NCI-H1105 treated with DMSO at 0.1 percent for 48 hours (cell line): ENCODE results near the gene CTNNA3.
"Not testable (repeated sequence)": the region's sequence is repeated elsewhere in the genome, so short reads cannot be mapped to it uniquely, and the experiment has no call there.

Source experiments
- DNase-seq: peaks from one replicate; lab custom pipeline; 2025; lab: John Stamatoyannopoulos, UW

CTNNA3 gene

GRCh38 chr10:67696029-67696428, at the start of gene CTNNA3:
CTNNA3 (minus strand) TSS chr10:67696195.
- no peak for DNase-seq

- no peak for DNase-seq
Observed at GRCh38 chr10:67735430-67735829, 39.4 kb upstream of the CTNNA3 start.

DNA sequence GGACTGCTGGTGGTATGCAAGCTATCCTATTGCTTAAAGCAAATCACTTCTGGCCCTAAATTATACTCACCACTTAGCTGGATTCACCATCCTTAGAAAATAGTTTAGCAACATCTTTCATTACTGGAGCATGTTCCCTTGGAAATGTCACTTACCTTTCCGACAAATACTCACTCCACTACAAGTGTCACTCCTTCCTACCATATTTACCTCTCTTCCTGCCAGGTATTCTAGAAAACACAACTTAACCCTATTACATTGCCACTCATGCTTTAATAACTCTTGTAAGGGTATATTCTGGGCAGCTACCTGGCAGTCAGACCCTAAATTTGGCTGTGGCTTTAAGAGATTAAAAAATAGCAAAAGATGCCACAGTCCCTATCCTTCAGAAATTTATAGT, 37.5 kb upstream of the CTNNA3 start:
- no peak for DNase-seq

DNA sequence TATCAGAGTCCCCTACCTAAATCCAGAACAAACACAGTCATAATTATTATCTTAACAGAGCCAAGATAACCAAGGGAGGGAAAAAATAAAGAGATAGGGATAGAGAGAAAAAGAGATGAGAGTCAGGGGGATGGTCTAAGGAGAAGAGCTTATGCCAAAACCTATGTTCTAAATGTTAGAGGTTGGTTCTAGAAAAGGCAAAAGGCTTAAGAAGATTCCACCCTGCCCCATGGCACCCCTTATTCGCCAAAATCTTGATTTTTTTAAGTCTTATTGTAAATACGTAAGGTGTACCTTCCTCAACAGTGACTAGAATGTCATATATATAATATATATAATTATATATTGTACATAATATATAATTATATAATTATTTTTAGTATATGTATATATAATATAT, 29.6 kb upstream of the CTNNA3 start:
- no peak for DNase-seq

GRCh38 chr10:67723601-67724000, 27.6 kb upstream of the CTNNA3 start:
- DNase-seq, result no peak

DNA sequence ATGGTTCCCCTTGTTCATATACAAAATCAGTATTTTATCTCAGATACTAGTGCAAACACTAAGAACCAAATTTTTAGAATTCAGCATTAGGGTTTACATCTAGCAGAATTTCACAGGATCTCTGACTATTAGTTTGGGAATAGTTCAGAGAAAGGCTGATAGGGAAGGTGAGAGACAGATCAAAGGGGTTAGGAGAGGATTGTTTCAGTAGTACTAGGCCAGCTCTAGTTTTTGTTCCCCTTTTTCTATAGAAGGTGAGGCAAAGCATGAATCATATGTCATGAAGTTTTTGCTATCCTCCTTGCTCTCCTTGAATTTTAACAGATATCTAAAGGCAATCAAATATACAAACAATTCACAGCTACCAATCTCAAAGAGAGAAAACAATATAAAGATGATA, 26.1 kb upstream of the CTNNA3 start:
- no peak for DNase-seq

DNA sequence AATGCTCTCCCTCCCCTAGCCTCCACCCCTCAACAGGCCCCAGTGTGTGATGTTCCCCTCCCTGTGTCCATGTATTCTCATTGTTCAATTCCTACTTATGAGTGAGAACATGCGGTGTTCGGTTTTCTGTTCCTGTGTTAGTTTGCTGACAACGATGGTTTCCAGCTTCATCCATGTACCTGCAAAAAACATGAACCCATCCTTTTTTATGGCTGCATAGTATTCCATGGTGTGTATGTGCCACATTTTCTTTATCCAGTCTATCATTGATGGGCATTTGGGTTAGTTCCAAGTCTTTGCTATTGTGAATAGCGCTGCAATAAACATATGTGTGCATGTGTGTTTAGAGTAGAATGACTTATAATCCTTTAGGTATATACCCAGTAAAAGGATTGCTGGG, 20.5 kb upstream of the CTNNA3 start:
- not testable (repeated sequence) for DNase-seq

DNA sequence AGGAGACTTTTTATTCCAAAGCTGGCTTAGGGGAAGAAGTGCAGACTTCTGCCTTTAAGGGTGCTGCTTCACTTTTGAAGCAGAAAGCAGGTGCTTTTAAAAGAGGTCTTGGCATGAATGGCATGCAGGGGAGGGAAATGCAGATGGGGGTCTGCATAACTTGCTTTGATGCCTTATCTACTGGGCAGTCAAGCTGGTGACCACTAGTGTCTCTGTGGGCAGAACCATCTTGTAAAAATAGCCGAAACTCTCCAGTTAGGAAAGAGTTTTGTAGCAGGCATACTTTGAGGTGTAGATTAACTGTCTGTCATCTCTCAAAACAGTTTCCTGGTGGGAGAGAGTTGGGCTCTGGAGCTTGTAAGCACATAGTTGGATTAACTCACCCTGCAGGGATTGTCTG, 9.9 kb upstream of the CTNNA3 start:
- no peak for DNase-seq

DNA sequence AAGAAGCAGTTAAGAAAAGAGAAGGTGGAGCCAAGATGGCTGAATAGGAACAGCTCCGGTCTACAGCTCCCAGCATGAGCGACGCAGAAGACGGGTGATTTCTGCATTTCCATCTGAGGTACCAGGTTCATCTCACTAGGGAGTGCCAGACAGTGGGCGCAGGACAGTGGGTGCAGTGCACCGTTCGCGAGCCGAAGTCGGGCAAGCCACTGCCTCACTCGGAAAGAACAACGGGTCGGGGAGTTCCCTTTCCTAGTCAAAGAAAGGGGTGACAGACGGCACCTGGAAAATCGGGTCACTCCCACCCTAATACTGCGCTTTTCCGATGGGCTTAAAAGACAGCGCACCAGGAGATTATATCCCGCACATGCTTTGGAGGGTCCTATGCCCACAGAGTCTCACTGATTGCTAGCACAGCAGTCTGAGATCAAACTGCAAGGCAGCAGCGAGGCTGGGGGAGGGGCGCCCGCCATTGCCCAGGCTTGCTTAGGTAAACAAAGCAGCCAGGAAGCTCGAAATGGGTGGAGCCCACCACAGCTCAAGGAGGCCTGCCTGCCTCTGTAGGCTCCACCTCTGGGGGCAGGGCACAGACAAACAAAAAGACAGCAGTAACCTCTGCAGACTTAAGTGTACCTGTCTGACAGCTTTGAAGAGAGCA, 3.7 kb upstream of the CTNNA3 start:
- DNase-seq, result not testable (repeated sequence)

DNA sequence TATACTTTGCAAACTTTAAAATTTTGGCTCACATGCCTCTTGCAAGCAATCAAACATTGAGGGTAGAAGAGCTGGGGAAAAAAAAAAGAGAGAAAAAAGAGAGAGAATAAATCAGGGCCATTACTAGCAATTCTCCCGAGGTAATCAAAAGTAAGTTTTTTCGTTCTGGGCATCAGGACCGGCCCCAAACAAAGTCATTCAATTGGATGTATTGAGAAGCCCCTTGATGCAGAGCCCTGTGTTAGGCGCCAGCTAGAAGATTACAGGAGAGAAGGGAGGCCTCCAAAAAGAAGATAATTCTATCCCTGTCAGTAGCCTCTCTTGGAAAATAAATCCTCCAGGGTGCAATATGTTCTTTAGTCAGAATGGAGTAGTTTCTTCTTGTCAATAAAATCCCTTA, 2.2 kb upstream of the CTNNA3 start:
- DNase-seq, result no peak

- peak; percentile 70 for DNase-seq
Observed at GRCh38 chr10:67697724-67698131, 1.7 kb upstream of the CTNNA3 start.

- DNase-seq, result no peak
Observed at GRCh38 chr10:67696679-67697078, 684 bp upstream of the CTNNA3 start.

GRCh38 chr10:67695555-67695954, 440 bp downstream of the CTNNA3 start:
- DNase-seq, result no peak

DNA sequence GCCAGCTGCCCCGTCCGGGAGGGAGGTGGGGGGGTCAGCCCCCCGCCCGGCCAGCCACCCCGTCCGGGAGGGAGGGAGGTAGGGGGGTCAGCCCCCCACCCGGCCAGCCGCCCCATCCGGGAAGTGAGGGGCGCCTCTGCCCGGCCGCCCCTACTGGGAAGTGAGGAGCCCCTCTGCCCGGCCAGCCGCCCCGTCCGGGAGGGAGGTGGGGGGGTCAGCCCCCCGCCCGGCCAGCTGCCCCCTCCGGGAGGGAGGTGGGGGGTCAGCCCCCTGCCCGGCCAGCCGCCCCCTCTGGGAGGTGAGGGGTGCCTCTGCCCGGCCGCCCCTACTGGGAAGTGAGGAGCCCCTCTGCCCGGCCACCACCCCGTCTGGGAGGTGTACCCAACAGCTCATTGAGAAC, 4.1 kb downstream of the CTNNA3 start:
- not testable (repeated sequence) for DNase-seq

DNA sequence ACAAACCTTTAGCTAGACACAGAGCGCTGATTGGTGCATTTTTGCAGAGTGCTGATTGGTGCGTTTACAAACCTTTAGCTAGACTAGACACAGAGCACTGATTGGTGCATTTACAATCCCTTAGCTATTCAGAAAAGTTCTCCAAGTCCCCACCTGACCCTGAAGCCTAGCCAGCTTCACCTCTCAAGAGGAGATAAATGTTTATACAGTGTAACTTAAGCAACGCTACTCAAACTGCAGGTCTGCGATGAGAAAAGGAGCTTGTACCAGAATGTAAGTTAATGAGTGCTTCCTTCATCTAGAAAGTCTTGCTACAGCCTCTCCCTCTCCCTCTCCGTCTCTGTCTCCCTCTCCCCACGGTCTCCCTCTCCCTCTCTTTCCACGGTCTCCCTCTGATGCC, 5.5 kb downstream of the CTNNA3 start:
- not testable (repeated sequence) for DNase-seq

DNA sequence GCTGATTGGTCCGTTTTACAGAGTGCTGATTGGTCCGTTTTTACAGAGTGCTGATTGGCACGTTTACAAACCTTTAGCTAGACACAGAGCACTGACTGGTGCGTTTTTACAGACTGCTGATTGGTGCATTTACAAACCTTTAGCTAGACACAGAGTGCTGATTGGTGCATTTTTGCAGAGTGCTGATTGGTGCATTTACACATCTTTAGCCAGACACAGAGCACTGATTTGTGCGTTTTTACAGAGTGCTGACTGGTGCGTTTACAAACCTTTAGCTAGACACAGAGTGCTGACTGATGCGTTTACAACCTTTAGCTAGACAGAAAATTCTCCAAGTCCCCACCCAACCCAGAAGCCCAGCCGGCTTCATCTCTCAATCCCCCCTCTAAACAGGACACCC, 11.9 kb downstream of the CTNNA3 start:
- DNase-seq, result not testable (repeated sequence)

- no peak for DNase-seq
Observed at GRCh38 chr10:67678335-67678974, 17.5 kb downstream of the CTNNA3 start.

DNA sequence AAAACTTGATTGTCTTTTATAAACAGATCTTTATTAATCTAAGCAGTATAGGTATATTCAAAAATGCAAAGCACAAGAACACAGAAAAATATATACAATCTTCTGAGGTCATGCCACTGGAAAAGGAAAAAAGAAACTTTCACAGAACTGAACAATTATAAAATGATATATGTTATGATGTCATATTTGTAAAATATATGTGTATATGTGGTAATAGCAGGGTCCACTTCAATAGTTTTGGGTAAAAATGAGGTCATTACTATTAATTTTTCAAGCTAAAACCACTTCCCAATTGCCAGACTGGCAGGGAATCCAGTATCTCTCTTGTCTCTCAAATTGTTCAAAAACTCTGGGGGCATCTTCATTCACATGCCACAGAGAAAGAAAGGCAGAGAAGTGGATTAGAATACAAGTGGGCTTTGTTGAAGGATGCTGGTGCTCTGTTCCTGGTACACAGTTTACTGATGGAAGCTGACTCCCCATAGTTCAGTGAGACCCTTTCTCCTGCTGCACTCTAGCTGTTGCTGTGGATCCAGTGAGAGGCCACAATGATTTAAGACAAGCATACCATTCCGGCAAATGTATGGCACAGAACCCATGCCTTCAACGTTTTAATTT, 19.7 kb downstream of the CTNNA3 start:
- DNase-seq, result no peak

DNA sequence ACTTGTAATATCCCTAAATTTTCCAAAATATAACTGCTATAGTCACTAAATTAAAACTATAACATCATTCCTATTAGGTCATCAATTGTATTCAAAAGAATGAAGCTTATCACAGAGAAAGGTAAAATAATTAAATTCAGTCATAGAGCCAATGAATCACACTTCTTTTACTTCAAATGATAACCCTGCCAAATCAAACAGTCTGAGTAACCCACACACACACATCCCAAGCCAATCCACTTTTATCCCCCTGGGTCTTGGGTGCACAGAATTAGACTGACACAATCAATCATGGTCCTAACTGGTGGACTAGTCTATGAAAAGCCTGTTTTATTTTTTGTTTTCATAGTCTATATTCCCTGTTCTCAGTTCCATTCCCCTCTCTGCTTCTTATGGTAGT, 25.6 kb downstream of the CTNNA3 start:
- DNase-seq, result no peak

GRCh38 chr10:67669978-67670377, 26.0 kb downstream of the CTNNA3 start:
- DNase-seq, result no peak

DNA sequence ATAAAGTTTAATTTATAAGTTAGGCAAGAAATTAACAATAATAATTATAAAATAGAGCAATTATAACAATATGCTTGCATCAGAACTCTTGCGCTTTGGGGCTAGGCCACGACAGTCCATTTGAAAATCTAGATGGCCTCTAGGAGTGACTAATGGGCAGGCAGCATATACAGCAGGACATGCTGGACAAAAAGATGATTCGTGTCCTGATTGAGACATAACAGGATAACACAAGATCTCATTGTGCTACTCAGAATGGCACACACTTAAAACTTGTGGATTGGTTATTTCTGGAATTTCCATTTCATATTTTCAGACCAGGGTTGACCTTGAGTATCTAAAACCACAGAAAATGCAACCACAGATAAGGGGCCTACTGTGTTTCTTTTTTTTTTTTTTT, 27.5 kb downstream of the CTNNA3 start:
- no peak for DNase-seq

DNA sequence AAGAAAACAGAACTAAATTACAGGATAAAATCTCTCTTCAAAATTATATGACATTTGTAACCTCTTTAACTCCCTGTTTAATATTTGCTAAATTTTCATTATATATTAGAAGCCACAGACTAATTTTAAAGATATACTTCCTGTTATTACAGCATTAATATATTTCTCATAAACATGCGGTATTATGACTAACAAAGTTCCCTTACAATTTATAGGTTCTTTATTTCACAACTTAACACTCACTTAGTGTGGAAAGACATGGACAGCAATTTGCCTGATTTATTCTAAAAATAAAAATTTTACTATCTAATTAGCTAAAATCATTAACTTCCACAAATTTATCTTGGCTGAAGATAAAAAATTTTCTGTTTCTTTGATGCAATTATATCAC, 29.0 kb downstream of the CTNNA3 start:
- no peak for DNase-seq

- peak; percentile 18 for DNase-seq
Observed at GRCh38 chr10:67666416-67667034, 29.5 kb downstream of the CTNNA3 start.
